ENCODE measurements around the gene CYP3A5. TPM values are rescaled to one million over a fixed set of nuclear protein-coding genes. Genes with fewer than 3 reads are reported as not detected.

Gene CYP3A5
- total RNA-seq, 1 experiment from 2014 or later, result not detected

- Histone ChIP-seq H2BK15ac (ENCODE audit: low read depth, low read length) (no peak overlapping the region), H2BK20ac (ENCODE audit: low read depth, low read length, poor library complexity, severe bottlenecking) (no peak overlapping the region), H4K8ac (replicated peaks; ENCODE audit: insufficient read length, low read depth, low read length) (no peak overlapping the region), H3K79me1 (ENCODE audit: insufficient read depth, low read depth, low read length, poor library complexity, severe bottlenecking) (no peaks in the 10 kb centered on the region), H4K20me1 (ENCODE audit: control insufficient read depth, insufficient read depth, insufficient read length) (no peaks in the 10 kb centered on the region), H2BK12ac (ENCODE audit: insufficient read length, low read depth, low read length) (no peak overlapping the region), H3K23ac (ENCODE audit: insufficient read length, low read depth, low read length) (no peak overlapping the region), H3K27ac (ENCODE audit: insufficient read length, low read depth, low read length) (no peak overlapping the region), H3K4me1 (ENCODE audit: insufficient read depth, low read length) (peaks cover 3% of the 10 kb centered on the region; the same call in 1 of the 2 replicates), H2BK120ac (ENCODE audit: low read depth, low read length, poor library complexity, severe bottlenecking) (no peak overlapping the region), H3K4me2 (ENCODE audit: insufficient read depth, insufficient read length, low read length) (no peak overlapping the region), H3K4ac (ENCODE audit: low read depth, low read length) (no peak overlapping the region), H3K56ac (ENCODE audit: insufficient read length, low read depth, low read length) (no peak overlapping the region), H3K14ac (ENCODE audit: insufficient read depth, low read length) (no peak overlapping the region), H2BK5ac (ENCODE audit: insufficient read length, low read length) (no peak overlapping the region), H2AFZ (ENCODE audit: low read length) (no peak overlapping the region), H3K9me3 (ENCODE audit: control insufficient read depth, low read depth, low read length) (no peaks in the 10 kb centered on the region), H3T11ph (ENCODE audit: low read length) (no peak overlapping the region), H3K18ac (ENCODE audit: insufficient read length, low read depth, low read length) (no peak overlapping the region), H2AK5ac (ENCODE audit: insufficient read length, low read length) (no peak overlapping the region), H4K5ac (ENCODE audit: insufficient read length, low read depth, low read length) (no peak overlapping the region), H3K79me2 (ENCODE audit: insufficient read depth, low read length) (no peaks in the 10 kb centered on the region), H3K27me3 (ENCODE audit: insufficient read depth, low read length) (no peaks in the 10 kb centered on the region; the same call in 1 of the 2 replicates), H4K91ac (ENCODE audit: insufficient read length, low read depth, low read length) (no peak overlapping the region), H3K23me2 (ENCODE audit: insufficient read length, low read depth, low read length, poor library complexity, severe bottlenecking) (no peaks in the 10 kb centered on the region), H3K9ac (ENCODE audit: extremely low read depth, insufficient read length, low read length) (no peak overlapping the region)
- Mint-ChIP-seq H3K27ac (peak overlapping the region in 1 of 3 experiments; percentile 65; a peak in 2 of 7 replicates), H3K9me3 (no peaks in the 10 kb centered on the region; a peak in 1 of 5 replicates), H3K4me1 (peaks cover 23 to 28% of the 10 kb centered on the region in 2 experiments), H3K4me3 (no peak overlapping the region), H3K27me3 (ENCODE audit: low read depth) (peaks cover 11% of the 10 kb centered on the region), H3K36me3 (ENCODE audit: insufficient read depth in 1 of 3, low read depth in 3 of 3) (no peaks in the 10 kb centered on the region)
- no peak for TF ChIP-seq CTCF (conservative IDR thresholded peaks at IDR 0.05)
- no CpG with 5 or more reads among the region's 5 CpGs for WGBS (ENCODE audit: extremely low coverage, insufficient read length, low lambda C conversion rate)
- DNase-seq, result no peak
Observed at GRCh38 chr7:99694201-99694911, 14.6 kb upstream of the CYP3A5 start.
